ENCODE results near the gene CD2. TPM values are rescaled to one million over a fixed set of nuclear protein-coding genes. Genes with fewer than 3 reads are reported as not detected.
A peak's percentile ranks its signal among the peaks of the same experiment; 100 is the strongest.

The CD2 gene
- total RNA-seq, 1 donor from 2014 or later, result not detected

DNA sequence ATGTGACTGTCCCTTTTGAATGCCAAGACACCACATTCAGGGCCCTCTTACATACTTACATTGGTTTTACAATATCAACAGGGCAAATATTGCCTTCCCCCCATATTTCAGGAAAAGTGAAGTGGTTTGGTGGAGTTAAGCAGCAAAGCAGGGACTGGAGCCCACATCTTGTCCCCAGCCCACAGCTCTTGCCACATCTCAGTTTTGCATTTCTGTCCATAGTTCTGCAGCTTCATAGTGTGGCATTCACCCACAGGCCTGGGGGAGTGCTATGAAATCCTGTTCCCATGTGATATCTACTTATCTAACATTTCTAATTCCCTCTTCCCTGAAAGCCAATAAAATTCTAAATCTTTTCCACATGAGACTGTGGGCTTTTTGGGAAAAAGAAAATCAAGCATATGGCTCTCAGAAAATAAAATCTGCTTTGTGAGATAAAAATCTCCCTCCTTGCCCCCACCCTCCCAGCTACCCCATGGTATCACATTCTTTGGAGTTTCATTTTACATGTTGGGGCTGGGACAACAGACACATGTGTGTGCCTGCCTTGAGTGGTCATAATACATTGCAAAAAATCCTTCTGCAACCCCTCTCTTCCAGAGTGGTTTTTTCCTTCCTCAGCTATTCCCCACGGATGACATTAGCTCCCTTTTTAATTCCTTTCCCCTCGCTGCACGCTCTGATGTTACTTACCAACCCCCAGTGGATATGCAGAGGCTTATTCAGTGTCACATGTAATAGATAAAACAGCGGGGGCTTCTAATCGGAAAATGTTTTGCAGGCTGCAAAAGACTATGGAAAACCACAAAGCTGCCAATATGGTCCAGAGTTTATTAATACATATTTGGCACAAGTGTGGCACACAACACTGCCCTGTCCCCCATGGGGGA, 20.5 kb upstream of the CD2 start:
- H3K36me3 Mint-ChIP-seq (ENCODE audit: insufficient read depth), result no peaks in the 10 kb centered on the region

DNA sequence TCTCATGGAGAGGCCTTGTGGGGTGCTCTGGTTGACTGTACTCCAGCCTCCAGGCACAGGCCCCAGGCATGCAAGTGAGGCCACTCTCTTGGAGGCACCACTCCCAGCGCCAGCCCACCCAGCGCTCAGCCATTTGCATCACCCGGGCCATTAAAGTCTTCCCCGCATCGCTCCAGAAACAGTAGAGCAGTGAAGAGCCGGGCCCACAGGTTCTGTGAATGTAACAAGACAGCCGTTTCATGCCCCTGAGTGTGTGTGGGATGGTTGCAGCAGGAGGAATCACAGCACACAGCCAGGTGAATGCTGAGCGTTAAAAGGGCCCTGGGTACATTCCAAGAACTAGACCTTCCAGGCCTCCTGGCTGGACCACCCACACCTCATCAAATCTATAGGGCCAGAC, 19.0 kb upstream of the CD2 start:
- Mint-ChIP-seq H3K27me3 (peaks cover 3% of the 10 kb centered on the region), H3K4me1 (ENCODE audit: low read depth) (no peaks in the 10 kb centered on the region), H3K27ac (no peak overlapping the region), H3K36me3 (ENCODE audit: insufficient read depth) (no peaks in the 10 kb centered on the region), H3K4me3 (ENCODE audit: low read depth) (no peak overlapping the region), H3K9me3 (ENCODE audit: low read depth) (no peaks in the 10 kb centered on the region)
- TF ChIP-seq, protein P1, sequence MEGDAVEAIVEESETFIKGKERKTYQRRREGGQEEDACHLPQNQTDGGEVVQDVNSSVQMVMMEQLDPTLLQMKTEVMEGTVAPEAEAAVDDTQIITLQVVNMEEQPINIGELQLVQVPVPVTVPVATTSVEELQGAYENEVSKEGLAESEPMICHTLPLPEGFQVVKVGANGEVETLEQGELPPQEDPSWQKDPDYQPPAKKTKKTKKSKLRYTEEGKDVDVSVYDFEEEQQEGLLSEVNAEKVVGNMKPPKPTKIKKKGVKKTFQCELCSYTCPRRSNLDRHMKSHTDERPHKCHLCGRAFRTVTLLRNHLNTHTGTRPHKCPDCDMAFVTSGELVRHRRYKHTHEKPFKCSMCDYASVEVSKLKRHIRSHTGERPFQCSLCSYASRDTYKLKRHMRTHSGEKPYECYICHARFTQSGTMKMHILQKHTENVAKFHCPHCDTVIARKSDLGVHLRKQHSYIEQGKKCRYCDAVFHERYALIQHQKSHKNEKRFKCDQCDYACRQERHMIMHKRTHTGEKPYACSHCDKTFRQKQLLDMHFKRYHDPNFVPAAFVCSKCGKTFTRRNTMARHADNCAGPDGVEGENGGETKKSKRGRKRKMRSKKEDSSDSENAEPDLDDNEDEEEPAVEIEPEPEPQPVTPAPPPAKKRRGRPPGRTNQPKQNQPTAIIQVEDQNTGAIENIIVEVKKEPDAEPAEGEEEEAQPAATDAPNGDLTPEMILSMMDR (IDR thresholded peaks at IDR 0.05; ENCODE audit: unreplicated experiment), result no peak
- no peak for DNase-seq (ENCODE audit: low spot score, unreplicated experiment)

More for the DNA sequence above, 20.5 kb upstream of the CD2 start:
- no peak overlapping the region for H3K27ac Mint-ChIP-seq
- no peaks in the 10 kb centered on the region for H3K27me3 Mint-ChIP-seq
- H3K9me3 Mint-ChIP-seq (ENCODE audit: low read depth), result no peaks in the 10 kb centered on the region
- H3K4me1 Mint-ChIP-seq (ENCODE audit: low read depth), result no peaks in the 10 kb centered on the region
- DNase-seq (ENCODE audit: low spot score, unreplicated experiment), result no peak
- TF ChIP-seq, protein P1 (IDR thresholded peaks at IDR 0.05; ENCODE audit: unreplicated experiment), result no peak
- H3K4me3 Mint-ChIP-seq (ENCODE audit: low read depth), result no peak overlapping the region

DNA sequence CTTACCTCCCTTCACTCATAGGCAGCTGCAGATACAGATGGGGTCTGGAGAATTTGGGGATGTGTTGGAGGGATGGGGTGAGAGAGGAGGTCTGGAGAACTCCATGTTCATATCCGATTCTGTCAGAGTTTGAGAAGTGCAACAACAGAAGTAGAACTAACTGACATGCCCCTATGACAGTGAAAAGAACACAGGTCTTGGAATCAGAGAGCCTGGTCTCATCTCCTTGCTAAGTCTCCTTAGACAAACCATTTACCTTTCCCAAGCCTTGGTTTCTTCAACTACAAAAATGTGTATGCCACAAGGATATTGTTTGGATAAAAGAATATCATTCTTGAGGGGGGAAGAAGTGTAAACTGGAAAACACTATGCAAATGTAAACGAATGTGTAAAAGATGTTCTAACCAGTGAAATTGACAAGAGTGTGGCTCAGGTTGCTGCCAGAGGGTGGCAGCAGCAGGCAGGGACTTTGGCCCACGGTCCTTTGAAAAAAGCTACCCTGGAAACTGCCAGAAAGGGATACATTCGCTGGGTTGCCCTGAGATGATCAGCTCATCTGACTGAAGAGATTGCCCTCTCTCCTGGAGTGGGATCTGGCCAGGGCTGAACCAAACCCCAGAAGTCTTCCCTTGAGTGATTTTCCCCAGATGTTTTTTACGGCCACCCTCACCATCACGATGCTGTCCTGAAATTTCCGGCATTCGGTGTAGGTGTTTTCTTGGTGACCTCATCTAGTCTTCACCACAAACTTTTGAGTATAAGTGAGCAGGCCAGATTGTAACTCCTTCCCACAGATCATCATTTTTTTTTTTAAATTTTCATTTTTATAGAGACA, 17.0 kb upstream of the CD2 start:
- peak; percentile 26 for DNase-seq (ENCODE audit: low spot score, unreplicated experiment)
- Mint-ChIP-seq H3K27ac (no peak overlapping the region), H3K27me3 (peaks cover 6% of the 10 kb centered on the region), H3K36me3 (ENCODE audit: insufficient read depth) (no peaks in the 10 kb centered on the region), H3K4me1 (ENCODE audit: low read depth) (no peaks in the 10 kb centered on the region), H3K4me3 (ENCODE audit: low read depth) (no peak overlapping the region), H3K9me3 (ENCODE audit: low read depth) (no peaks in the 10 kb centered on the region)
- TF ChIP-seq, protein P1 (IDR thresholded peaks at IDR 0.05; ENCODE audit: unreplicated experiment), result peak; percentile 88

DNA sequence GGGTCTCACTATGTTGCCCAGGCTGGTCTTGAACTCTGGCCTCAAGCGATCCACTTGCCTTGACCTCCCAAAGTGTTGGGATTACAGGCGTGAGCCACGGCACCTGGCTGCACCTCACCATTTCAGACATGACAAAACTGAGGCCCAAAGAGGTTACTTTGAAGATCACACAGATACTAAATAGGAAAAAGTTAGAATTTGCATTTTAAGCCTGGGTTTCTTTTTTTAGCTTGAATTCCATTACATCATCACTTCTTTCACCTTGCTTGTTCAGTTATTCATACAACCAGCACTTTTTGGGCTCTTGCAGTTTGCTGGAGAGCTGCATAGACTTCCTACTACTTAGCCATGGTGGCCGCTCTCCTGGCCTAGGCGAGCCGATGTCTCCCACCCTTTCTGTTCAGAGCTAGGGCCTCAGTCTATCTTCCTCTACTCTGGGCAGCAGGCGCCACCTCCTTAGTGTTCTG, 16.3 kb upstream of the CD2 start:
- no peak for DNase-seq (ENCODE audit: low spot score, unreplicated experiment)

More for the DNA sequence above, 16.3 kb upstream of the CD2 start:
- no peak overlapping the region for H3K27ac Mint-ChIP-seq
- H3K4me3 Mint-ChIP-seq (ENCODE audit: low read depth), result no peak overlapping the region
- peaks cover under 1% of the 10 kb centered on the region for H3K36me3 Mint-ChIP-seq (ENCODE audit: insufficient read depth)
- H3K4me1 Mint-ChIP-seq (ENCODE audit: low read depth), result no peaks in the 10 kb centered on the region
- peaks cover 2% of the 10 kb centered on the region for H3K9me3 Mint-ChIP-seq (ENCODE audit: low read depth)
- peaks cover 6% of the 10 kb centered on the region for H3K27me3 Mint-ChIP-seq
- TF ChIP-seq, protein P1 (IDR thresholded peaks at IDR 0.05; ENCODE audit: unreplicated experiment), result no peak

Data from progenitor cell of endocrine pancreas (in vitro differentiated cells).